Endodermal cell (in vitro differentiated cells): ENCODE data around the gene ADH5. TPM values are rescaled to one million over a fixed set of nuclear protein-coding genes. Genes with fewer than 3 reads are reported as not detected.

Source experiments
- DNase-seq: peaks from one replicate; pipeline ENCODE4 v3.0.0-alpha.2; 2017
- H3K27ac ChIP-seq: 2 replicates; pipeline ENCODE4 v1.5.1; 2013; ENCODE audit warnings: mild to moderate bottlenecking, low read depth, low read length, moderate library complexity
- H3K27me3 ChIP-seq: 2 replicates; pipeline ENCODE4 v1.6.1; 2013; ENCODE audit warnings: mild to moderate bottlenecking, low read length, moderate library complexity; ENCODE audit not compliant: insufficient read depth, control insufficient read depth, poor library complexity, severe bottlenecking
- H3K36me3 ChIP-seq: 2 replicates; pipeline ENCODE4 v1.7.0; 2013; ENCODE audit warnings: mild to moderate bottlenecking, low read length, moderate library complexity; ENCODE audit not compliant: control insufficient read depth, insufficient read depth
- H3K4me1 ChIP-seq: one replicate; pipeline ENCODE4 v1.7.0; 2013; ENCODE audit warnings: low read length; ENCODE audit not compliant: control insufficient read depth, insufficient read depth
- H3K4me3 ChIP-seq: 2 replicates; pipeline ENCODE4 v1.5.1; 2013; ENCODE audit warnings: mild to moderate bottlenecking, low read length, moderate library complexity
- H3K9ac ChIP-seq: 2 replicates; pipeline ENCODE4 v1.6.1; 2013; ENCODE audit warnings: mild to moderate bottlenecking, low read length, moderate library complexity; ENCODE audit not compliant: poor library complexity, severe bottlenecking; ENCODE audit errors: extremely low read depth
- H3K9me3 ChIP-seq: 2 replicates; pipeline ENCODE4 v1.6.1; 2013; ENCODE audit warnings: mild to moderate bottlenecking, low read length, moderate library complexity; ENCODE audit not compliant: control insufficient read depth
- H3K27ac Mint-ChIP-seq: 2 replicates; pipeline ENCODE4 v1.8.0; 2020; ENCODE audit warnings: mixed read lengths
- H3K27me3 Mint-ChIP-seq: 2 replicates; pipeline ENCODE4 v1.8.0; 2021; ENCODE audit warnings: mild to moderate bottlenecking, mixed read lengths; ENCODE audit not compliant: insufficient read depth
- H3K36me3 Mint-ChIP-seq: 2 replicates; pipeline ENCODE4 v1.8.0; 2020; ENCODE audit warnings: low read depth, mixed read lengths
- H3K4me1 Mint-ChIP-seq: 2 replicates; pipeline ENCODE4 v1.8.0; 2020; ENCODE audit warnings: mixed read lengths
- H3K4me3 Mint-ChIP-seq: 2 replicates; pipeline ENCODE4 v1.8.0; 2020; ENCODE audit warnings: mild to moderate bottlenecking, moderate library complexity, mixed read lengths
- H3K9me3 Mint-ChIP-seq: 2 replicates; pipeline ENCODE4 v1.8.0; 2020; ENCODE audit warnings: mild to moderate bottlenecking, mixed read lengths
- CTCF ChIP-seq: fragments of 200-600 bp; sonication (generic); conservative IDR thresholded peaks from 2 replicates; pipeline ENCODE4 v1.5.0; 2021; ENCODE audit warnings: antibody characterized with exemption, mild to moderate bottlenecking
- WGBS, 2 experiments: methylation state at CpG; one replicate each; pipeline versions ENCODE4 v1.1.5 to v1.1.7; 2013; ENCODE audit warnings: missing lambda C conversion rate in 2 of 2, mixed read lengths in 1 of 2; ENCODE audit not compliant: insufficient coverage in 1 of 2, insufficient read length in 1 of 2; 5-methylcytosine and 5-hydroxymethylcytosine counted together
- total RNA-seq, 2 donors: library from RNA; stranded (reverse); fragmentation: NEBNext Ultra II Directional in 1 of 2; extraction: Animal tissue kit (Norgen Biotek cat#: 25700) in 1 of 2; gene quantifications; 2 replicates in 1 of 2; 3 replicates in 1 of 2; pipeline ENCODE4 v1.2.1, GENCODE V29; 2021

ADH5 gene
- total RNA-seq, 2 donors from 2014 or later, result 272 to 317 TPM

GRCh38 chr4:99061048-99061700, 27.4 kb downstream of the ADH5 start:
- H3K27me3 Mint-ChIP-seq, result no peaks in the 10 kb centered on the region
- no peaks in the 10 kb centered on the region for H3K27me3 ChIP-seq
- no peak overlapping the region for H3K4me3 ChIP-seq
- WGBS, 2 experiments, result 93 to 95% methylated on average over 6 to 8 of the region's 8 CpGs
- no peaks in the 10 kb centered on the region for H3K9me3 ChIP-seq
- no peaks in the 10 kb centered on the region for H3K4me1 ChIP-seq
- peak overlapping the region; percentile 58 for H3K27ac Mint-ChIP-seq
- DNase-seq, result no peak
- no peak overlapping the region for H3K9ac ChIP-seq
- no peak overlapping the region for H3K4me3 Mint-ChIP-seq
- no peak overlapping the region for H3K27ac ChIP-seq
- H3K36me3 ChIP-seq, result peaks cover 58% of the 10 kb centered on the region
- no peak for TF ChIP-seq CTCF
- H3K4me1 Mint-ChIP-seq, result peaks cover 4% of the 10 kb centered on the region
- peaks cover 2% of the 10 kb centered on the region for H3K9me3 Mint-ChIP-seq
- peaks cover 62% of the 10 kb centered on the region for H3K36me3 Mint-ChIP-seq

GRCh38 chr4:99059550-99059949, 29.0 kb downstream of the ADH5 start:
- Mint-ChIP-seq H3K4me1 (peaks cover 6% of the 10 kb centered on the region), H3K27ac (peak overlapping the region; percentile 79), H3K4me3 (no peak overlapping the region), H3K9me3 (no peaks in the 10 kb centered on the region), H3K36me3 (peaks cover 56% of the 10 kb centered on the region), H3K27me3 (no peaks in the 10 kb centered on the region)
- peaks cover 55% of the 10 kb centered on the region for H3K36me3 ChIP-seq
- TF ChIP-seq CTCF, result no peak
- WGBS, 2 experiments, result 100% methylated on average over 1 of the region's 1 CpG
- DNase-seq, result no peak
- no peak overlapping the region for H3K9ac ChIP-seq
- no peaks in the 10 kb centered on the region for H3K9me3 ChIP-seq
- H3K4me3 ChIP-seq, result no peak overlapping the region
- H3K4me1 ChIP-seq, result no peaks in the 10 kb centered on the region
- H3K27ac ChIP-seq, result no peak overlapping the region
- H3K27me3 ChIP-seq, result no peaks in the 10 kb centered on the region

- H3K4me3 ChIP-seq, result no peak overlapping the region
- WGBS, 2 experiments, result 97 to 100% methylated on average over 1 to 2 of the region's 2 CpGs
- Mint-ChIP-seq H3K27me3 (no peaks in the 10 kb centered on the region), H3K27ac (peak overlapping the region; percentile 66), H3K9me3 (no peaks in the 10 kb centered on the region), H3K36me3 (peaks cover 59% of the 10 kb centered on the region), H3K4me1 (peaks cover 6% of the 10 kb centered on the region), H3K4me3 (no peak overlapping the region)
- no peaks in the 10 kb centered on the region for H3K4me1 ChIP-seq
- H3K36me3 ChIP-seq, result peaks cover 58% of the 10 kb centered on the region
- H3K27ac ChIP-seq, result no peak overlapping the region
- H3K9ac ChIP-seq, result no peak overlapping the region
- no peaks in the 10 kb centered on the region for H3K27me3 ChIP-seq
- DNase-seq, result no peak
- H3K9me3 ChIP-seq, result no peaks in the 10 kb centered on the region
- no peak for TF ChIP-seq CTCF
Observed at GRCh38 chr4:99058228-99058627, 30.4 kb downstream of the ADH5 start.
